ENCODE data around the gene MFAP4.

MFAP4 gene

GRCh38 chr17:19386974-19387920, at the start of gene MFAP4:
TSS of gene MFAP4 (minus strand) at chr17:19387190. CDS start at chr17:19387155, 35 bp downstream.
- DNase-seq, result peak; percentile 59

GRCh38 chr17:19433727-19434340, 46.8 kb upstream of the MFAP4 start:
- no peak for DNase-seq

- DNase-seq, result no peak
Observed at GRCh38 chr17:19433255-19433654, 46.3 kb upstream of the MFAP4 start.

GRCh38 chr17:19431691-19432090, 44.7 kb upstream of the MFAP4 start:
- no peak for DNase-seq

- no peak for DNase-seq
Observed at GRCh38 chr17:19426631-19427030, 39.6 kb upstream of the MFAP4 start.

GRCh38 chr17:19424934-19425868, 38.2 kb upstream of the MFAP4 start:
- no peak for DNase-seq

- no peak for DNase-seq
Observed at GRCh38 chr17:19421926-19422325, 34.9 kb upstream of the MFAP4 start.

GRCh38 chr17:19421219-19421618, 34.2 kb upstream of the MFAP4 start:
- no peak for DNase-seq

- DNase-seq, result no peak
Observed at GRCh38 chr17:19418251-19418992, 31.4 kb upstream of the MFAP4 start.

- DNase-seq, result no peak
Observed at GRCh38 chr17:19417611-19418010, 30.6 kb upstream of the MFAP4 start.

GRCh38 chr17:19415806-19416775, 29.1 kb upstream of the MFAP4 start:
- DNase-seq, result no peak

- no peak for DNase-seq
Observed at GRCh38 chr17:19415311-19415710, 28.3 kb upstream of the MFAP4 start.

GRCh38 chr17:19414396-19415280, 27.6 kb upstream of the MFAP4 start:
- DNase-seq, result no peak

- DNase-seq, result no peak
Observed at GRCh38 chr17:19413761-19414160, 26.8 kb upstream of the MFAP4 start.

- no peak for DNase-seq
Observed at GRCh38 chr17:19412984-19413383, 26.0 kb upstream of the MFAP4 start.

GRCh38 chr17:19412510-19412909, 25.5 kb upstream of the MFAP4 start:
- DNase-seq, result no peak

- DNase-seq, result no peak
Observed at GRCh38 chr17:19411631-19412030, 24.6 kb upstream of the MFAP4 start.

- DNase-seq, result no peak
Observed at GRCh38 chr17:19410875-19411620, 24.1 kb upstream of the MFAP4 start, which contains the start of gene RNF112. TSS of gene RNF112 (plus strand) at chr17:19411232. CDS start at chr17:19411409, 177 bp downstream.

GRCh38 chr17:19410091-19410490, 23.1 kb upstream of the MFAP4 start:
- no peak for DNase-seq
